Urinary bladder (tissue), 4 donors: ENCODE data around the gene SDHAF2. TPM values are rescaled to one million over a fixed set of nuclear protein-coding genes. Genes with fewer than 3 reads are reported as not detected.
"Not testable (repeated sequence)": the region's sequence is repeated elsewhere in the genome, so short reads cannot be mapped to it uniquely, and the experiment has no call there.

Source experiments
- DNase-seq: peaks from one replicate; pipeline ENCODE4 v3.0.0-alpha.2; 2015; ENCODE audit errors: extremely low spot score
- H3K27ac ChIP-seq: one replicate; pipeline ENCODE4 v1.5.1; 2013; ENCODE audit warnings: low read depth, mild to moderate bottlenecking, moderate library complexity
- H3K36me3 ChIP-seq: one replicate; pipeline ENCODE4 v1.6.1; 2013; ENCODE audit warnings: mild to moderate bottlenecking, moderate library complexity; ENCODE audit not compliant: insufficient read depth
- H3K4me1 ChIP-seq: one replicate; pipeline ENCODE4 v1.6.1; 2013; ENCODE audit warnings: mild to moderate bottlenecking, moderate library complexity; ENCODE audit not compliant: insufficient read depth
- H3K4me3 ChIP-seq: one replicate; pipeline ENCODE4 v1.5.1; 2013; ENCODE audit warnings: low read depth, low read length
- WGBS: extraction: QIAGEN DNeasy Blood & Tissue Kit; methylation state at CpG from one replicate; pipeline ENCODE4 v1.1.7; 2013; 5-methylcytosine and 5-hydroxymethylcytosine counted together
- polyA plus RNA-seq: library from polyadenylated mRNA; stranded (reverse); fragments of 200-250 nt; gene quantifications from one replicate; pipeline ENCODE4 v1.2.3, GENCODE V29; 2013
- total RNA-seq: library from RNA; depleted of rRNA; stranded (reverse); fragments of >200 nt; gene quantifications from one replicate; pipeline ENCODE4 v1.2.3, GENCODE V29; 2014
- donor health status: healthy with polysubstance abuse.
- donor health status: healthy.

Gene SDHAF2
- total RNA-seq (36.6 TPM), polyA plus RNA-seq (40.7 TPM)

GRCh38 chr11:61429691-61430582, at the start of gene SDHAF2, which contains the start of gene CPSF7:
TSS of gene SDHAF2 (plus strand) at chr11:61430124. CDS start at chr11:61430147, 23 bp downstream.
TSS of gene CPSF7 (minus strand) at chr11:61429975. CDS start at chr11:61429235, 740 bp downstream.
- WGBS = under 1% methylated on average over 82 of the region's 82 CpGs
- Histone ChIP-seq H3K4me3 (peak within 1 kb of the TSS; percentile 85), H3K4me1 (no peaks in the 10 kb centered on the region), H3K36me3 (peaks cover 5% of the 10 kb centered on the region), H3K27ac (peak within 1 kb of the TSS; percentile 98)
- DNase-seq = peak; percentile 79

GRCh38 chr11:61380884-61381283, 49.0 kb upstream of the SDHAF2 start:
- no peaks in the 10 kb centered on the region for H3K4me1 ChIP-seq
- H3K27ac ChIP-seq = no peak overlapping the region
- 96% methylated on average over 9 of the region's 9 CpGs for WGBS
- no peak for DNase-seq
- no peaks in the 10 kb centered on the region for H3K36me3 ChIP-seq
- H3K4me3 ChIP-seq = no peak overlapping the region

DNA sequence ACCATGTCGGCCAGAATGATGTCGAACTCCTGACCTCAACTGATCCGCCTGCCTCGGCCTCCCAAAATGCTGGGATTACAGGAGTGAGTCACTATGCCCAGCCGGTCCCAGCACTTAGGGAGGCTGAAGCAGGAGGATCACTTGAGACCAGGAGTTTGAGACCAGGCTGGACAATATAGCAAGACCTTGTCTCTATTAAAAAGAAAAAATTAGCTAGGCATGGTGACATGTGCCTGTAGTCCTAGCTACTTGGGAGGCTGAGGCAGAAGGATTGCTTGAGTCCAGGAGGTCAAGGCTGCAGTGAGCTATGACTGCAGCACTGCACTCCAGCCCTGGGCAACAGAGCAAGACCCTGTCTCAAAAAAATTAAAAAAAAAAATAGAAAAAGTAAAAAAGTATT, 46.1 kb upstream of the SDHAF2 start:
- not testable (repeated sequence) for H3K36me3 ChIP-seq, H3K27ac ChIP-seq, DNase-seq, H3K4me3 ChIP-seq, H3K4me1 ChIP-seq
- 90% methylated on average over 5 of the region's 5 CpGs for WGBS

GRCh38 chr11:61384271-61385242, 45.4 kb upstream of the SDHAF2 start:
- DNase-seq = no peak
- H3K4me3 ChIP-seq = no peak overlapping the region
- H3K36me3 ChIP-seq = no peaks in the 10 kb centered on the region
- WGBS = 88% methylated on average over 15 of the region's 15 CpGs
- no peaks in the 10 kb centered on the region for H3K4me1 ChIP-seq
- no peak overlapping the region for H3K27ac ChIP-seq

DNA sequence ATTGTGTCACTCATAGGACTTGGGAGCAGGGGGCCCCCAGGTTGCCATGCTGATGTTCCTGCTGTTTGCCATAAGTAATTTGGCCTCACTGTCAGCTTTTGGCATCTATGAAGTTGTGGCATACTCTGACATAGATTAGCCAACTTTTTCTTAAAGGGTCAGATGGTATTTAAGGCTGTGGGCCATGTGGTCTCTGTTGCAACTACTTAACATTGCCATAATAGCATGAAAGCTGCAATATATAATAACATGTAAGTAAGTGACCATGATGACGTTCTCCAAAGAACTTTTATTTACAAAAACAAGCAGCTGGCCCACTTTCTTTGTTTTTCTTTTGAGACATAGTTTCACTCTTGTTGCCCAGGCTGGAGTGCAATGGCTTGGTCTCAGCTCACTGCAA, 39.8 kb upstream of the SDHAF2 start:
- H3K4me1 ChIP-seq = no peaks in the 10 kb centered on the region
- H3K4me3 ChIP-seq = no peak overlapping the region
- no peak overlapping the region for H3K27ac ChIP-seq
- no peak for DNase-seq
- H3K36me3 ChIP-seq = no peaks in the 10 kb centered on the region
- 63% methylated on average over 1 of the region's 1 CpG for WGBS

DNA sequence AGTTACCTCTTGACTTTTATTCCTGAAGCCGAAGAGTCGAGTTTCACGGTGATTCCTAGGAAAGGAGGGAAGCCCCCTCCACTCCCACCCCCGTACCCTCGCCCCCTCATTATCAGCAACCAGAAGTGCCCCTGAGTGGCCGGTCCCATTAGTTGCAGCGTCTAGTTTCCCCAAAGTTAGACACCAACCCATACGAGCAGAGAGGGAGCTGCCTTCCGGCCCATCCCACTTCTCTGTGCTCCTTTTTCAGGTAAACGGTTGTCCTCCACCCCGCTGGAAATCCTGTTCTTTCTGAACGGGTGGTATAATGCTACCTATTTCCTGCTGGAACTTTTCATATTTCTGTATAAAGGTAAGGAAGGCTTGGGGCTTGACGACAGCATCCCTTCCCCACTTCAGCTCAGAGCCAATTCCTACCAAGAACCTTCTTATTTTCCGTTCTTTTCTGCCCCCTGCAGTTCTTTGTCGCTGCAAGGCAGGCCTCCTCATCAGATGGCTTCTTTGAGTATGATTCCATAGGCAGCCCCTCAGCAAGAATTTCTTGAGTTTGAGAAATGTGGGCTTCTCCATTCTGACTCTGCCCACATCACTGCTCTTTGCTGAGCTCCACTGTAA, 36.8 kb upstream of the SDHAF2 start:
- Histone ChIP-seq H3K27ac (no peak overlapping the region), H3K4me1 (no peaks in the 10 kb centered on the region), H3K36me3 (no peaks in the 10 kb centered on the region), H3K4me3 (peak overlapping the region; percentile 81)
- 2% methylated on average over 15 of the region's 15 CpGs for WGBS
- DNase-seq = no peak

DNA sequence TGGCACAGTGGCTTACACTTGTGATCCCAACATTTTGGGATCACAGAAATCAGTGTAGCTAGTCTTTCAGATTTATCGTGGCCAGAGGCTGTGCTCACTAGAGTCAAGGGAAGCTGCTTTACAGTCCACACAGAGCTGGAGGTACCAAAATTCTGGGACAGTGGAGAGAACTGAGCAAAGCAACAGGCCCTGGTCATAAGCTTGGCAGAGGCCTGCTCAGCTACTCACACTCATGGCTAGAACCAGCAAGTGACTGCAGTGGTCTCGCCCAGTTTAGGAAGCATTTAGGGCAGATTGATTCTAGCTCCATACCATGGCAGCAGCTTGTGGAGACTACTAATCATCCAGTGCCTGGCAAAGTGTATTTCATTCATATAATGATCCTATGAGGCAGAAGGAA, 28.8 kb upstream of the SDHAF2 start:
- no peak for DNase-seq
- 91% methylated on average over 2 of the region's 2 CpGs for WGBS
- Histone ChIP-seq H3K4me3 (no peak overlapping the region), H3K36me3 (peaks cover 11% of the 10 kb centered on the region), H3K4me1 (no peaks in the 10 kb centered on the region), H3K27ac (no peak overlapping the region)

DNA sequence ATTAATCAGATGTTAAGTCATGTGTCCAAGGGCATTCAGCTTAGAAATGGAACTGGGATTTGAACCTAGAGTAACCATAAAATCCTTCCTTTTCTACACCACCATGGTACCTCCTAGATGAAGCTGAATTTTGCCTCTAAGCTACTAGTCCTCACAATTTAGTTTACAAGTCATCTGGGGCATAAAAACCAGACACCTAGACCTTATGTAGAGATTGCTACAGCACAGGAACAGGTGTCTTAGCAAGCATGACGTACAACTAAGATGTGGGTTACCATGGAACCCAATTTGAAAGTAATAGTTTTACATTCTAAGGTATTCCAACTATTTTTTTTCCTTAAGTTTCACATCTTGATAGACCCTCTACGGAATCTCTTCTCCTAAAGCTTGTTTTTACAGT, 28.4 kb upstream of the SDHAF2 start:
- peaks cover 11% of the 10 kb centered on the region for H3K36me3 ChIP-seq
- 86% methylated on average over 2 of the region's 2 CpGs for WGBS
- no peak for DNase-seq
- no peaks in the 10 kb centered on the region for H3K4me1 ChIP-seq
- H3K27ac ChIP-seq = no peak overlapping the region
- no peak overlapping the region for H3K4me3 ChIP-seq

DNA sequence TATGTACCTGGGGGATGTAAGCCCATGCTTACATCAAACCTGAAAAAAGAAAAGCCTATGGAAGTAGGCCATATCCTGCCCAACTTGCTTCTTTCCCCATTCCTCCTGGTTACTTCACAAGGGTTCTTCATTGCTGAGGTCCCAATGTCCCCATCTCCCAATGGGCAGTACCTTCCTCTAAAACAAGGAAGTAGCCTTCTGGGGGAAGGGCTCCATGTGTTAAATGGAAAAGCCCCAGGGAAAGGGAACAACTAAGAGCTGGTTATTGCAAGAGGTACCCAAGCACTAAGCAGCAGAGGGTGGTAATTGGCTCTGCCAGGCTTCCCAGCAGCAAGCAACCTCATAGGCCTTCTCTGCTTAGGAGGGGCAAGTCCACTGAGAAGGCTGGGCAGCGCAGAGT, 26.3 kb upstream of the SDHAF2 start:
- Histone ChIP-seq H3K4me1 (no peaks in the 10 kb centered on the region), H3K36me3 (peaks cover 8% of the 10 kb centered on the region), H3K4me3 (no peak overlapping the region), H3K27ac (no peak overlapping the region)
- WGBS = 98% methylated on average over 1 of the region's 1 CpG
- DNase-seq = no peak

- WGBS = 79% methylated on average over 5 of the region's 5 CpGs
- H3K27ac ChIP-seq = no peak overlapping the region
- no peak for DNase-seq
These were observed 25.8 kb upstream of the SDHAF2 start for GRCh38 chr11:61404103-61404502.

DNA sequence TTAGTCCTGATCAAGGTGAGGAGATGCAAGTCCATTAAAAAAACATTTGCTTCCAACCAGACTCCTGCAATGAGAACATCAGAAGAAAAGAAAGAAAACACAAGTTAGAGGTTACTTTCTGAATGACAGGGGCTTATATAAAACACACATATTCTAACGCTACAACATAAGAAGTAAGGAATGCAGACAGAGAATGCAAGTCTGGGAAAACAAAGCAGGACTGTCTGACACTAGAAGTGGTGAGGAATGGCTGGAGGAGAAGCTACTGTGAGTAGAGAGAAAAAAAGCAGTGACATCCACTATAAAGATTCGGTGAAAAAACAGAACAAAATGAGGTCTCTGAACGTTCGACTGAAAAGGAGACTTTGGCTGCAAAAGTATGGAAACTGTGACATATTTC, 25.3 kb upstream of the SDHAF2 start:
- Histone ChIP-seq H3K27ac (no peak overlapping the region), H3K4me3 (no peak overlapping the region), H3K36me3 (peaks cover 8% of the 10 kb centered on the region), H3K4me1 (no peaks in the 10 kb centered on the region)
- 67% methylated on average over 4 of the region's 4 CpGs for WGBS
- DNase-seq = no peak

More at GRCh38 chr11:61404103-61404502, 25.8 kb upstream of the SDHAF2 start:
- Histone ChIP-seq H3K4me1 (no peaks in the 10 kb centered on the region), H3K36me3 (peaks cover 8% of the 10 kb centered on the region), H3K4me3 (no peak overlapping the region)

DNA sequence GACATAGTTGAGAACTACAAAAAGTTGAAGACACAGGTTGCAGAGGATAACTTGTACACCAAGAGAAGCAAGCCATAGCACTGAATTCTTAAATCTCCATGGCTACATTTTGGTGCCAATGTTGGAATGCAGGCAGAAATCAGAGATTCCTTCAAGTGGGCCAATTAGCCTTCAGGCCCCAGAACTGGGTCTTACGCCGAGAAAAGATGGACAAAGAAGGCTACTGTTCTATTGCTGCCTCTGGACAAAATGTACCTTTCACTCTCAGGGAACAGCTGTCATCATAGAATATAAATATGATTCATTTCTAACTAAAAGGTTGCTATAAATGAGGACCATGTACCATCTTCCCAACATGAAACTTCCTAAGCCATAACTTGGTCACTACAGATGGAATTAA, 23.9 kb upstream of the SDHAF2 start:
- H3K36me3 ChIP-seq = peaks cover 10% of the 10 kb centered on the region
- no peak for DNase-seq
- no peaks in the 10 kb centered on the region for H3K4me1 ChIP-seq
- WGBS = 92% methylated on average over 2 of the region's 2 CpGs
- no peak overlapping the region for H3K27ac ChIP-seq
- no peak overlapping the region for H3K4me3 ChIP-seq

DNA sequence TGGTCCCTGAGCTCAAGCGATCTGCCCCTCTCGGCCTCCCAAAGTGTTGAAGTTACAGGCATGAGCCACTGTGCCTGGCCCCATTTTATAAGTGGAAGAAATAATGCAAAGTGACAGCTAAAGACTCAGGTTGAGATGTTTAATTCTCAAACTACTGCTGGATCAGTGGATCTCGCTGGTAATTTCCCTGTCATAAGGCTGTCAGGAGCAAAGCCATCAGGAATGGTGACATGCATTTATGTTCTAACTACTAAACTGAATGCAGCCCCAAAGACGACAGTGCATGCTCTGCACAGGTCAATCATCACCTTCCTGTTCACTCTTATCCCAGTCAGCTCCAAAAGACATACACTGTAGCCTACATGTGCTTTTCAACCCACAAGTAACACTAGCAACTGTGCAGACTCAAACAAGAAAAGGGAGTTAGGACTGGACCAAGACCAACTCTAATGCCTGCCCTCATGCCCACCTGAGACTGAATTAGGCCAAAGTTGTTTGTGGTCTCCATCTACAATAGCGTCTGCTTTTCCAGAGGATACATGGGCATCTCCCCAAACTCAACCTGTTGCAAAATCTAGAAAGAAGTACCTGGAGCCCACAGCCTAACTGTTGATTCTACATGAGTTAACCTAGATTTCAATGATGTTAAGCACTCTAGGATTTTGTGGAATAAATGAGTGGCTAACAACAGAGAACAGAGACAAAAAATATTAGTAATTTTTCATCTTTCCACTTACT, 22.8 kb upstream of the SDHAF2 start:
- Histone ChIP-seq H3K4me1 (no peaks in the 10 kb centered on the region), H3K4me3 (no peak overlapping the region), H3K27ac (no peak overlapping the region), H3K36me3 (peaks cover 10% of the 10 kb centered on the region)
- no peak for DNase-seq
- WGBS = 90% methylated on average over 5 of the region's 5 CpGs
